Stimulated activated CD8-positive, alpha-beta memory T cell treated with anti-CD3 and anti-CD28 coated beads, Interleukin-2, amount 100 ng/mL, for 48 hours (primary cell): Measurements from ENCODE around the gene SFT2D1.

Experiments
- DNase-seq, 2 donors: peaks; one replicate each; pipeline ENCODE4 v3.0.0-alpha.2; 2020; ENCODE audit warnings: low read depth in 2 of 2

Gene SFT2D1

GRCh38 chr6:166277892-166278578 lies 64.3 kb downstream of the SFT2D1 start:
- DNase-seq = no peak

- DNase-seq = no peak
Observed at GRCh38 chr6:166277018-166277417, 65.3 kb downstream of the SFT2D1 start.

- DNase-seq = peak; percentile 62 to 74
Observed at GRCh38 chr6:166275714-166276166, 66.6 kb downstream of the SFT2D1 start.

DNA sequence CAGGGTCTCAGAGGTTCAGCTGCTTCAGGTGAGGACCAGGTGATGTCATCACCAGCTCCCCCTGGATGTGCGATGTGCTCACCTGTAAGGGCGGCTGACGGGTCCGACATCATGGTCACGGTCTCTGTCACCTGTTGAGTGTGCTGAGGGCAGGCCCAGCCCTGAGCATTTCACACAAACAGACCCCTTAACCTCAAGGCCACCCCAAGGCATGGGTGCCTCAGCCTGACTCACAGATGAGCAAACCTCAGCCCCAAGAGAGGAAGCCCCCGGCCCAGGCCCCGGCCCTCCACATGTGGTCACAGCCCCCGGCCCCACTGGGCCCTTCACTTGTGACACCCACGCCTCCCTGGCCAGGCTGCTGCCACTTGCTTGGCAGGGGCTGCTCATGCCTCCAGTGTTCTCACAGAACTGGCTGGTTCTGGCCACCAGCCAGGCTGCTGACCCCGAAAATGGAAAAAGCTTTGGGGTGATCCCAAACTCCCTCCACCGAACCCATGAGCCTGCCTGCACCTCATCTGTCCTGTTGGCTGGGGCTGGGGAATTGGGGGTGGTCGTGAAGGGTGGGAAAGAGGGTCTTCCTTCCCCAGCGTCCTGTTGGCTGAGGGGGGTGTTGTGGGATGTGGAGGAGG lies 67.5 kb downstream of the SFT2D1 start:
- DNase-seq = no peak

DNA sequence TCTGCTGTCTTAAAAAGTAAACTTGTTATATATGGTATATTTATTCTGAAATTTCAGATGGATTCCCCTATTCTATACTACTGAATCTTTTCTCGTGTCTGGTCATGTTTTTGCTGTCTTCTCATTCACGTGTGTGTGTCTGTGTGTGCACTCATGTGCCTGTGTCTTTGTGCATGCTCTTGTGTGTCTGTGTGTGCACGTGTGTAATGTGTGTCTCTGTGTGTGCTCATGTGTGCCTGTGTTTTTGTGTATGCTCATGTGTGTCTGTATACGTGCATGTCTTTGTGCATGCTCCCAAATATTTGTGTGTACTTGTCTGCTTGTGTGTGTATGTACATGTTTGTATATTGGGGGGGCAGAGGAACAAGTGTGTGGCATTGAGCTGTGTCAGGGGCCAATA lies 68.2 kb downstream of the SFT2D1 start:
- no peak for DNase-seq

DNA sequence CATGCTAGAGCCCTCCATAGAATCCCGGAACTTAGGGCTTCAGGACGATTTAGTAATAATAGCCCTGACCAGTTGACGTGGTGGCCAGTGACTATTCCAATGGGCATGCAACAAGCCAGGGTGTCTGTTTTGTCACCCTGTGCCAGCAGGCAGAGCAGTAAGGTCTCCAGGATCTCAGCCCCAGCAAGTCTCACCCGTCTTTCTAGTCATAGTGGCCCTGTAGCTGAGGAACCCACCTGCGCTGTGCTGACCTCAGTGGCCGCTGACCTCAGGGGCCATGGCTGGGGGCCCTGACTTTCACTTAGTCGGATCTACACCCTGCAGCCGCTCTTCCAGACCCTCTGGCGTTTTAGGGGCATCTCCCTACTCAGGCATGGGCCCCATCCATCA lies 71.0 kb downstream of the SFT2D1 start:
- no peak for DNase-seq

DNA sequence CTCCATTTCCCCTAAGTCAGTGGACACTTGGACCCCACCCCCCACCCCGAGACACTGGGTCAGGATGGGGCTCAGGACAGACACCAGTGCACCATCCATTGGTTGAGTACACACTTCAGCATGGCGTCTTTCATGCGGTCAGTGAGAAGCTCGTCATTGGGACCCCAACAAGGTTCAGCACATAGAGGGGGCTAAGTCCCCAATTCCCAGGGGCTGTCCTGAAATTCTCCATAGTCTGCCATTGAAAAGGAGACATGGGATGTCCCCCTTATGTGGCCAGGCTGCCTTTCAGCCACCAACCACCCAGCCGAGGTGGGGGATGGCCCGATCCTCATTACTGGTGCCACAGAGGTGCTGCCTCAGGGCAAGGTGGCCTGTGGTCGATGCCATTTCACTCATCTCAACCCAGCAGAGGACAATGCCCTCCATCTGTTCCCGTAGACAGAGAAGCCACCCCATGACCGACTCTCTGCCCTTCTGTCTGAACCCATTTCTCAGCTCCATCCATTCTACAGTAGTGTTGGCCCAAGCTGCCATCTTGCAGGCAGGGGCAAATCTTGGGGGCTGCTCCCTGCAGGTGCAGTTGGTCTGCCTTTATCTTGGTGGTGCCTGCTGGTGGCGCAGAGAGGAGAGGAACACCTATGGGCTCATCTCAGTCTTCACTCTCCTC lies 71.5 kb downstream of the SFT2D1 start:
- no peak for DNase-seq
